RWPE2 (cell line): ENCODE data around the gene HLF.

Experiments
- ATAC-seq: fragments of 200-7000 bp; cut with Tn5 transposase; 3 replicates; pipeline ENCODE4 v1.9.1; 2021; ENCODE audit warnings: low read depth
- DNase-seq: peaks from one replicate; pipeline ENCODE4 v3.0.0-alpha.2; 2020; ENCODE audit warnings: low spot score
- H3K27ac ChIP-seq: fragments of 450-650 bp; 2 replicates; pipeline ENCODE4 v1.5.1; 2017; ENCODE audit warnings: mild to moderate bottlenecking; ENCODE audit not compliant: poor library complexity, severe bottlenecking
- H3K27me3 ChIP-seq: fragments of 250-450 bp; sonication (Bioruptor Pico); 2 replicates; pipeline ENCODE4 v1.5.1; 2021; ENCODE audit warnings: mild to moderate bottlenecking, moderate library complexity; ENCODE audit not compliant: insufficient read depth, poor library complexity, severe bottlenecking
- H3K36me3 ChIP-seq: fragments of 250-450 bp; sonication (Bioruptor Pico); 2 replicates; pipeline ENCODE4 v1.5.1; 2020; ENCODE audit warnings: low read depth, mild to moderate bottlenecking, moderate library complexity
- H3K4me1 ChIP-seq: fragments of 250-450 bp; sonication (Bioruptor Pico); 2 replicates; pipeline ENCODE4 v1.5.1; 2021; ENCODE audit warnings: mild to moderate bottlenecking, moderate library complexity; ENCODE audit not compliant: insufficient read depth, poor library complexity, severe bottlenecking
- H3K4me3 ChIP-seq: fragments of 250-450 bp; sonication (Bioruptor Pico); 2 replicates; pipeline ENCODE4 v1.5.1; 2021; ENCODE audit warnings: mild to moderate bottlenecking, moderate library complexity; ENCODE audit not compliant: severe bottlenecking
- H3K9me3 ChIP-seq: fragments of 250-450 bp; sonication (Bioruptor Pico); 2 replicates; pipeline ENCODE4 v1.5.1; 2021; ENCODE audit warnings: mild to moderate bottlenecking, moderate library complexity; ENCODE audit not compliant: severe bottlenecking
- CTCF ChIP-seq: fragments of 450-650 bp; IDR thresholded peaks from one replicate; pipeline ENCODE4 v1.5.1; 2017; ENCODE audit warnings: mild to moderate bottlenecking, moderate library complexity; ENCODE audit not compliant: poor library complexity, severe bottlenecking

HLF gene

GRCh38 chr17:55238179-55238930 lies 26.4 kb upstream of the HLF start:
- Histone ChIP-seq H3K36me3 (no peaks in the 10 kb centered on the region), H3K4me1 (peaks cover 21% of the 10 kb centered on the region), H3K9me3 (no peaks in the 10 kb centered on the region), H3K27me3 (no peaks in the 10 kb centered on the region), H3K27ac (no peak overlapping the region), H3K4me3 (peak overlapping the region; percentile 31)
- peak; percentile 96 for ATAC-seq
- peak; percentile 90 for DNase-seq
- no peak for TF ChIP-seq CTCF

- ATAC-seq, result peak; percentile 32
Observed at GRCh38 chr17:55238931-55239297, 25.8 kb upstream of the HLF start.

GRCh38 chr17:55241097-55241496 lies 23.7 kb upstream of the HLF start:
- H3K27ac ChIP-seq, result no peak overlapping the region
- no peak for TF ChIP-seq CTCF
- DNase-seq (no peak), ATAC-seq (no peak)
- H3K4me1 ChIP-seq, result peaks cover 13% of the 10 kb centered on the region
- no peaks in the 10 kb centered on the region for H3K9me3 ChIP-seq
- no peak overlapping the region for H3K4me3 ChIP-seq
- no peaks in the 10 kb centered on the region for H3K27me3 ChIP-seq
- no peaks in the 10 kb centered on the region for H3K36me3 ChIP-seq

More at GRCh38 chr17:55238931-55239297, 25.8 kb upstream of the HLF start:
- no peak for DNase-seq
- Histone ChIP-seq H3K36me3 (no peaks in the 10 kb centered on the region), H3K4me1 (peaks cover 16% of the 10 kb centered on the region), H3K27me3 (no peaks in the 10 kb centered on the region), H3K4me3 (peak overlapping the region; percentile 31), H3K9me3 (no peaks in the 10 kb centered on the region), H3K27ac (no peak overlapping the region)
- TF ChIP-seq CTCF, result no peak

- peaks cover 13% of the 10 kb centered on the region for H3K4me1 ChIP-seq
Observed at GRCh38 chr17:55242476-55242875, 22.3 kb upstream of the HLF start.

More at GRCh38 chr17:55242476-55242875, 22.3 kb upstream of the HLF start:
- Histone ChIP-seq H3K9me3 (no peaks in the 10 kb centered on the region), H3K27me3 (peaks cover 4% of the 10 kb centered on the region), H3K27ac (no peak overlapping the region), H3K4me3 (no peak overlapping the region), H3K36me3 (no peaks in the 10 kb centered on the region)
- DNase-seq (no peak), ATAC-seq (no peak)
- TF ChIP-seq CTCF, result no peak
